Measurements from ENCODE around the gene PLA2G2C. TPM values are rescaled to one million over a fixed set of nuclear protein-coding genes. Genes with fewer than 3 reads are reported as not detected.
A peak's percentile ranks its signal among the peaks of the same experiment; 100 is the strongest.

The PLA2G2C gene
- total RNA-seq, 2 experiments from 2014 or later = not detected

DNA sequence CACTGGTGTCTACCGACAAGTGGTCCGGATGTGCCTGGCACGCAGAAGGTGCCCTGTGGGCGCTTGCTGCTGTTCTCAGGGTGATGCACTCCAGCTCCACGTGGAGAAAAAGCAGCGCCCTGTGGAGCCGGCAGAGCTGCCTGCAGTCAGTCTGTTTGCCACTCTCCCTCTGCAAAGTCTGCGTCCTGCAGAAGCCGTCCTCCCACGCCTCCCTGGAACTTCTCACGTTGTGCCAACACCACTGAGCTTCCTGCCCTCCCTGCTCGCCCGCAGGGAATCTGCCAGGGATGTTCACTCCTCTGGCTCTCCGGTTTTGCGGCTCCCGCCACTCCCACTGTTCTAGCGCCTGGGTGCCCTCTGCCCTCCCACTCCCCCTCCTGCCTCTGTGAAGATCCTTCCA, 20.3 kb downstream of the PLA2G2C start:
- H3K9me3 Mint-ChIP-seq (ENCODE audit: insufficient read depth) = peaks cover 12% of the 10 kb centered on the region
- no peak overlapping the region for H3K4me3 Mint-ChIP-seq
- H3K27ac Mint-ChIP-seq = no peak overlapping the region
- ATAC-seq (no peak), DNase-seq (no peak)
- peaks cover 5% of the 10 kb centered on the region for H3K36me3 Mint-ChIP-seq (ENCODE audit: low read depth)
- peaks cover 12% of the 10 kb centered on the region for H3K27me3 Mint-ChIP-seq (ENCODE audit: low read depth)
- H3K4me1 Mint-ChIP-seq (ENCODE audit: low read depth) = peaks cover under 1% of the 10 kb centered on the region
- ChIA-PET POLR2A (interaction anchor here (1.0 to 2.0 kb wide), 2 partner anchors 13 to 21 kb away, joined by 5 to 6 read pairs; no protein-coding TSS in a partner anchor), CTCF (interaction anchor here (0.8 to 5.3 kb wide), 7 partner anchors 13 to 329 kb away, joined by 3 to 61 read pairs (median 5); no protein-coding TSS in a partner anchor)

DNA sequence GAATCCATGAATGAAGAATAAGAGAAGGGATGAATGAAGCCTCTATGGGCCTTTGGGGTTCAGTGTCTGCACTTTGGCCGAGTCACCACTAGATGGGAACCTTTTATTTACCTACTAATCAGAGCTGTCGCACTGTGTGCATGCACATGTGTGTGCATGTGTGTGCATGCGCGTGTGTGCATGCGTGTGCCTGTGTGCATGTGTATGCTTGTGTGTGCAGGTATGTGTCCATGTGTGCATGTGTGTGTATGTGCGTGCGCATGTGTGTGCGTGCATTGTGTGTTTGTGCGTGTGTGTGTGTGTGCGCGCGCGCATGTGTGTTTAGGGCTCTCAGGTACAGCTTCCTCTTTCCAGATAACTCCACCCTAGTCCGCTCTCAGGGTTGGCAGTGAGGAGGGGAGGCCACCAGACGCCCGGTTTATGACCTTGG, 20.8 kb downstream of the PLA2G2C start:
- ChIA-PET POLR2A (interaction anchor here (1.0 to 2.0 kb wide), 2 partner anchors 13 to 22 kb away, joined by 5 to 6 read pairs; no protein-coding TSS in a partner anchor), CTCF (interaction anchor here (0.8 to 5.3 kb wide), 6 partner anchors 14 to 48 kb away, joined by 3 to 61 read pairs (median 5); no protein-coding TSS in a partner anchor)
- Mint-ChIP-seq H3K9me3 (ENCODE audit: insufficient read depth) (peaks cover 14% of the 10 kb centered on the region), H3K27me3 (ENCODE audit: low read depth) (peaks cover 12% of the 10 kb centered on the region), H3K4me3 (no peak overlapping the region), H3K4me1 (ENCODE audit: low read depth) (no peaks in the 10 kb centered on the region), H3K36me3 (ENCODE audit: low read depth) (peaks cover 5% of the 10 kb centered on the region), H3K27ac (no peak overlapping the region)
- peak; percentile 30 for DNase-seq
- no peak for ATAC-seq

GRCh38 chr1:20164694-20165202, 21.6 kb downstream of the PLA2G2C start:
- peaks cover 12% of the 10 kb centered on the region for H3K27me3 Mint-ChIP-seq (ENCODE audit: low read depth)
- ATAC-seq (no peak), DNase-seq (no peak)
- no peak overlapping the region for H3K4me3 Mint-ChIP-seq
- POLR2A ChIA-PET = interaction anchor here (1.0 kb wide), 1 partner anchor 22 kb away, joined by 5 read pairs; no protein-coding TSS in a partner anchor
- CTCF ChIA-PET = interaction anchor here (1.0 to 5.3 kb wide), 3 partner anchors 14 to 29 kb away, joined by 4 to 61 read pairs (median 8); no protein-coding TSS in a partner anchor
- peaks cover 18% of the 10 kb centered on the region for H3K9me3 Mint-ChIP-seq (ENCODE audit: insufficient read depth)
- H3K27ac Mint-ChIP-seq = no peak overlapping the region
- no peaks in the 10 kb centered on the region for H3K4me1 Mint-ChIP-seq (ENCODE audit: low read depth)
- peaks cover 5% of the 10 kb centered on the region for H3K36me3 Mint-ChIP-seq (ENCODE audit: low read depth)

- no peak for DNase-seq
- Mint-ChIP-seq H3K9me3 (ENCODE audit: insufficient read depth) (peaks cover 18% of the 10 kb centered on the region), H3K27ac (no peak overlapping the region), H3K4me1 (ENCODE audit: low read depth) (no peaks in the 10 kb centered on the region), H3K27me3 (ENCODE audit: low read depth) (peaks cover 4% of the 10 kb centered on the region), H3K4me3 (no peak overlapping the region), H3K36me3 (ENCODE audit: low read depth) (peaks cover 5% of the 10 kb centered on the region)
- ChIA-PET CTCF (interaction anchor here (3.6 kb wide), 1 partner anchor 35 kb away, joined by 19 read pairs; no protein-coding TSS in a partner anchor), POLR2A (interaction anchor here (0.9 kb wide), 1 partner anchor 138 kb away, joined by 4 read pairs; no protein-coding TSS in a partner anchor)
- ATAC-seq = no peak
Measured at GRCh38 chr1:20160034-20160433, 26.3 kb downstream of the PLA2G2C start.

- ChIA-PET CTCF (interaction anchor here (3.6 kb wide), 1 partner anchor 37 kb away, joined by 19 read pairs; no protein-coding TSS in a partner anchor), POLR2A (no interaction called here)
- Mint-ChIP-seq H3K9me3 (ENCODE audit: insufficient read depth) (peaks cover 18% of the 10 kb centered on the region), H3K4me1 (ENCODE audit: low read depth) (peaks cover 13% of the 10 kb centered on the region), H3K27me3 (ENCODE audit: low read depth) (no peaks in the 10 kb centered on the region), H3K27ac (no peak overlapping the region), H3K4me3 (no peak overlapping the region), H3K36me3 (ENCODE audit: low read depth) (peaks cover 5% of the 10 kb centered on the region)
- no peak for ATAC-seq
- no peak for DNase-seq
Measured at GRCh38 chr1:20158358-20159070, 27.8 kb downstream of the PLA2G2C start.

GRCh38 chr1:20154301-20154831, 32.0 kb downstream of the PLA2G2C start:
- no peaks in the 10 kb centered on the region for H3K27me3 Mint-ChIP-seq (ENCODE audit: low read depth)
- POLR2A ChIA-PET = no interaction called here
- ATAC-seq = no peak
- no peak for DNase-seq
- no peaks in the 10 kb centered on the region for H3K36me3 Mint-ChIP-seq (ENCODE audit: low read depth)
- CTCF ChIA-PET = interaction anchor here (1.5 to 5.8 kb wide), 3 partner anchors 8 to 236 kb away, joined by 6 to 74 read pairs (median 17); no protein-coding TSS in a partner anchor
- peaks cover 19% of the 10 kb centered on the region for H3K4me1 Mint-ChIP-seq (ENCODE audit: low read depth)
- no peaks in the 10 kb centered on the region for H3K9me3 Mint-ChIP-seq (ENCODE audit: insufficient read depth)
- H3K27ac Mint-ChIP-seq = peak overlapping the region; percentile 51
- H3K4me3 Mint-ChIP-seq = no peak overlapping the region

GRCh38 chr1:20153000-20153418, 33.3 kb downstream of the PLA2G2C start:
- no peaks in the 10 kb centered on the region for H3K36me3 Mint-ChIP-seq (ENCODE audit: low read depth)
- CTCF ChIA-PET = interaction anchor here (0.7 to 5.8 kb wide), 9 partner anchors 9 to 271 kb away, joined by 3 to 74 read pairs (median 6); partner anchors contain the start of gene OTUD3
- no peak overlapping the region for H3K27ac Mint-ChIP-seq
- no peaks in the 10 kb centered on the region for H3K27me3 Mint-ChIP-seq (ENCODE audit: low read depth)
- DNase-seq = no peak
- ATAC-seq = no peak
- peaks cover 19% of the 10 kb centered on the region for H3K4me1 Mint-ChIP-seq (ENCODE audit: low read depth)
- no peak overlapping the region for H3K4me3 Mint-ChIP-seq
- POLR2A ChIA-PET = interaction anchor here (0.6 kb wide), 1 partner anchor 176 kb away, joined by 3 read pairs; no protein-coding TSS in a partner anchor
- H3K9me3 Mint-ChIP-seq (ENCODE audit: insufficient read depth) = no peaks in the 10 kb centered on the region

GRCh38 chr1:20152599-20152930, 33.8 kb downstream of the PLA2G2C start:
- Mint-ChIP-seq H3K27me3 (ENCODE audit: low read depth) (no peaks in the 10 kb centered on the region), H3K36me3 (ENCODE audit: low read depth) (no peaks in the 10 kb centered on the region), H3K9me3 (ENCODE audit: insufficient read depth) (no peaks in the 10 kb centered on the region), H3K4me3 (peak overlapping the region; percentile 61), H3K4me1 (ENCODE audit: low read depth) (peaks cover 19% of the 10 kb centered on the region), H3K27ac (no peak overlapping the region)
- ChIA-PET POLR2A (interaction anchor here (0.6 kb wide), 1 partner anchor 175 kb away, joined by 3 read pairs; no protein-coding TSS in a partner anchor), CTCF (interaction anchor here (0.7 to 5.8 kb wide), 11 partner anchors 9 to 270 kb away, joined by 3 to 74 read pairs (median 6); partner anchors contain the start of gene OTUD3)
- DNase-seq (no peak), ATAC-seq (no peak)

GRCh38 chr1:20151906-20152598, 34.3 kb downstream of the PLA2G2C start:
- ATAC-seq (peak; percentile 93), DNase-seq (peak; percentile 85)
- H3K4me1 Mint-ChIP-seq (ENCODE audit: low read depth) = peaks cover 19% of the 10 kb centered on the region
- CTCF ChIA-PET = interaction anchor here (0.6 to 5.8 kb wide), 22 partner anchors 8 to 458 kb away, joined by 3 to 74 read pairs (median 4); partner anchors contain the start of gene OTUD3
- POLR2A ChIA-PET = interaction anchor here (0.6 kb wide), 1 partner anchor 175 kb away, joined by 3 read pairs; no protein-coding TSS in a partner anchor
- H3K36me3 Mint-ChIP-seq (ENCODE audit: low read depth) = no peaks in the 10 kb centered on the region
- peak overlapping the region; percentile 80 for H3K27ac Mint-ChIP-seq
- no peaks in the 10 kb centered on the region for H3K27me3 Mint-ChIP-seq (ENCODE audit: low read depth)
- H3K4me3 Mint-ChIP-seq = peak overlapping the region; percentile 61
- no peaks in the 10 kb centered on the region for H3K9me3 Mint-ChIP-seq (ENCODE audit: insufficient read depth)

DNA sequence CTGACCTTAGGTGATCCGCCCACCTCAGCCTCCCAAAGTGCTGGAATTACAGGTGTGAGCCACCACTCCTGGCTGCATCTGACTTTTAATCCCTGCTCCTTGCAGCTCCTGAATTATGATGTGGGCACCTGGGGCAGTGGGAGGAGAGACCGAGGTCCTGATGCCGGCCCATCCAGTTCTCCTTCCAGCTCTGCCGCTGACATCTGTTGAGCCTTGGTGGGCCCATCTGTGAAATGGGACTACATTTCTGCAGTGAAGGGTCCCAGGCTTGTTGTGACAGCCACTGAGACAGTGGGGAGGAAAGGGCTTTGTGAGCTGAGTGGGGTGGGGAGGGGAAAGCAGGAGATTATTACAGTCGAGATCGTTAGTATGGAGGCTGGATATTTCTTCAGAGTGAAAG, 35.3 kb downstream of the PLA2G2C start:
- H3K36me3 Mint-ChIP-seq (ENCODE audit: low read depth) = no peaks in the 10 kb centered on the region

GRCh38 chr1:20150326-20150705, 36.0 kb downstream of the PLA2G2C start:
- Mint-ChIP-seq H3K27ac (no peak overlapping the region), H3K4me1 (ENCODE audit: low read depth) (peaks cover 19% of the 10 kb centered on the region), H3K36me3 (ENCODE audit: low read depth) (no peaks in the 10 kb centered on the region), H3K9me3 (ENCODE audit: insufficient read depth) (no peaks in the 10 kb centered on the region), H3K27me3 (ENCODE audit: low read depth) (no peaks in the 10 kb centered on the region), H3K4me3 (no peak overlapping the region)
- POLR2A ChIA-PET = no interaction called here
- CTCF ChIA-PET = interaction anchor here (2.2 to 5.8 kb wide), 2 partner anchors 49 to 232 kb away, joined by 8 to 74 read pairs; no protein-coding TSS in a partner anchor
- DNase-seq = no peak
- no peak for ATAC-seq

More for the DNA sequence above, 35.3 kb downstream of the PLA2G2C start:
- Mint-ChIP-seq H3K4me1 (ENCODE audit: low read depth) (peaks cover 19% of the 10 kb centered on the region), H3K4me3 (no peak overlapping the region), H3K27me3 (ENCODE audit: low read depth) (no peaks in the 10 kb centered on the region), H3K27ac (no peak overlapping the region), H3K9me3 (ENCODE audit: insufficient read depth) (no peaks in the 10 kb centered on the region)
- DNase-seq (no peak), ATAC-seq (no peak)
- POLR2A ChIA-PET = no interaction called here
- CTCF ChIA-PET = interaction anchor here (1.0 to 5.8 kb wide), 6 partner anchors 37 to 284 kb away, joined by 3 to 74 read pairs (median 6); no protein-coding TSS in a partner anchor

All from activated CD8-positive, alpha-beta T cell treated with anti-CD3 and anti-CD28 coated beads, Interleukin-2, amount 10 ng/mL, durations not matched to agents 7 days and 5 days (primary cell).